ENCODE results near the gene ENKUR.

ENKUR gene, protein sequence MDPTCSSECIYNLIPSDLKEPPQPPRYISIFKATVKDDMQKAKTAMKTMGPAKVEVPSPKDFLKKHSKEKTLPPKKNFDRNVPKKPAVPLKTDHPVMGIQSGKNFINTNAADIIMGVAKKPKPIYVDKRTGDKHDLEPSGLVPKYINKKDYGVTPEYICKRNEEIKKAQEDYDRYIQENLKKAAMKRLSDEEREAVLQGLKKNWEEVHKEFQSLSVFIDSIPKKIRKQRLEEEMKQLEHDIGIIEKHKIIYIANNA

DNA sequence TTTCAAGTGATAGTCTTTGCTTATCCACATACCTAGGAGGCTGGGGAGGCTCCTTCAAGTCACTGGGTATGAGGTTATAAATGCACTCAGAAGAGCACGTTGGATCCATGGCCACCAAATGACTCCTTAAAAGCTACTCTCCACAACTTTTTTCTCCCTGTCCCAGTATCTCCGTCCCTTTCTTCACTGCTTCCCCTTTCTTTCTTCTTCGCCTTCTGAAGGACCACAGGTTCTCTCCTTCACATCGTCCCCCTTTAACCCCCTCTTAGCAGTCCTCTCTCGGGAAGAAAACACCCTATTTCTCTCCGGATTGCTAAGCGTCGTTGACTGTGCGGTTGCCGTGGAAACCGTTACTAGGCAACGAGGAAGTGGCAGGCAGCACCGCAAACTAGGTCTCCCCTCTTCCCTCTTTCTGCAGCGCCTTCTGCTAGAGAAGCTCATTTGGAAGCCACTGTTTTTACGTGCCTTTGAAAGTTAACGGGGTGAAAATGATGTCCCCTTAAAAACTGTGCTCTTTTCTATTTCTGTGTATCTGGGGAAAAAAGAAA is at the start of gene ENKUR:
TSS of gene ENKUR (minus strand) at position 331 of the 548 bp plus-strand sequence. CDS start at position 109, 222 bp downstream.
- DNase-seq (ENCODE audit: low spot score): peak; percentile 94

DNA sequence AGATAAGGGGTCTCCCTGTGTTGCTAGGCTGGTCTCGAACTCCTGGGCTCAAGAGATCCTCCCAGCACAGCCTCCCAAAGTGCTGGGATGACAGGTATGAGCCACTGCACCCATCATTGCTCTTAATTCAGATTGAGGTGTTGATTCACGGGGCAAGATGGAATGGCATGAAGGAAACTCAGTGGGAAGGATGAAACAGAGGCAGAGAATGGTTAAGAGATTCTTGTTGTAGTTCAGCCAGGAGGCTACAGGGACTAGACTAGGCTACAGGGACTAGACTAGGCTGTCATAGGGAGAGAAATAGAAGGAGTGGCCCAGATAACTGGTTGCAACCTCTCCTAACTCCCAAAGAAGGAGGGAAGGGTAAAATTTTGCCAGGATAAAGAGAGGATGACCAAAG is 48.4 kb upstream of the ENKUR start:
- DNase-seq (ENCODE audit: low spot score): no peak

DNA sequence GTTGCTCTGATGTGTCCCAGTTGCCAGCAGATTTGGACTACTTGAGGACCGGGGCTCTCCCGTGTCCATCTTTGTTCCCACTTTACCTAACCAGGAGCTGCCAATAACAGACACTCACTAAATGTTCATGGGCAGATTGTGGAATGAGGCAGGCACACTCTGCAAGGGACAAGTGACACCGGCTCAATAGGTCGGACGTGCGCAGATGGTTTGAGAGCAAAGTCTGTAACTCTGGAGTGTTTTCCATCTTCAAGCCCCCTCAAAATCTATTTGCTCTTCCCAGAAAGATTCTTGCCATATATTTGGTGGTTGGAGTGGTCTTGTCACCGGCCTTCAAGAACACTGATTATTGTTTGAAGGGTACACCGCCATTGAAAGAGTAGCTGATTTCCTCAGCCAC is 47.7 kb upstream of the ENKUR start:
- DNase-seq (ENCODE audit: low spot score): no peak

DNA sequence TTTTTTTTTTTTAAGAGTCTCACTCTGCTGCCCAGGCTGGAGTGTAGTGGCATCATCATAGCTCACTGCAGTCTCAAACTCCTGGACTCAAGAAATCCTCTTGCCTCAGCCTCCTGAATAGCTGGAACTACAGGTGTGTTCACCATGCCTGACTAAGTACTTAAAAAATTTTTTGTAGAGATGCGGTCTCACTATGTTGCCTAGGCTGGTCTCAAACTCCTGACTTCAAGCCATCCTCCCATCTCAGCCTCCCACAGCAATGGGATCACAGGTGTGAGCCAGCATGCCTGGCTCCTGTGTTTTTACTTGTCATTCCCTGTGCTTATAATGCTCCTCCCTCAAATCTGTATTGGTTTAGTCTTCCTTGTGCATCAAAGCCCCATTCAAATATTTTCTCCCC is 47.2 kb upstream of the ENKUR start:
- DNase-seq (ENCODE audit: low spot score): no peak

DNA sequence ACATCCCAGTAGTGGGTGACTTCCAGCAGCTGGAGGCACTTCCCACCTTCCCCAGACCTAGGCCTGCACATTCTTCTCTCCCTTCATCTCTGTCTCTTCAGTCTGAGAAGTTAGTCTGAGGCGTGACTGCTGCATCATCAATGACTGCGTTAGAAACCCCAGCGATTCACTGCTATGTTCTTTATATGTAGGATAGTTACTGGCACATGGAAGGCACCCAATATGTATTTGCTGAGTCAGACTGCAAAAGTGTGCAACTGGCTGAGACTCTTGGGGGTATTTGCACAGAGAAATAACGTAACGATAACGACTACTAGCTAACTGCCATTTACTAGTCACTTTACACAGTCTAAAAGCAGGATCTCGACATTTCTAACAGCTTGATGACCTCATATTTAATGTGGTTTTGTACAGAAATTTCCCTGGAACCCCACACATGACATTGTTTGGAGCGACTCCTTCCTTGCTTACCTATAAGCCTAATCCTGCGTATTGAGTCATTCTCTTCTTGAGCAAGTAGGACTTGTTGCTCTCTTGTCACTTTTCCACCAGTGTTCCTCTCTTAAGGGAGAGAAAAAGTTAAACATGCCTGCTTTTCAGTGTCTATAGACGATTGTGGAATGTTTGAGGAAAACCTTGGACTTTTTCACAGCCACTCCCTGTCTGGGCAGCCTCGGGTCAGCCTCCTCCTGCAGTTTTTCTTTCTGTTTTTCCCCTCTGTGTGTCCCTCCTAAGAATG is 45.9 kb upstream of the ENKUR start:
- DNase-seq (ENCODE audit: low spot score): no peak

GRCh38 chr10:25061125-25061524 is 45.2 kb upstream of the ENKUR start:
- no peak for DNase-seq (ENCODE audit: low spot score)

- DNase-seq (ENCODE audit: low spot score): no peak
Observed at GRCh38 chr10:25059990-25060389, 44.0 kb upstream of the ENKUR start.

DNA sequence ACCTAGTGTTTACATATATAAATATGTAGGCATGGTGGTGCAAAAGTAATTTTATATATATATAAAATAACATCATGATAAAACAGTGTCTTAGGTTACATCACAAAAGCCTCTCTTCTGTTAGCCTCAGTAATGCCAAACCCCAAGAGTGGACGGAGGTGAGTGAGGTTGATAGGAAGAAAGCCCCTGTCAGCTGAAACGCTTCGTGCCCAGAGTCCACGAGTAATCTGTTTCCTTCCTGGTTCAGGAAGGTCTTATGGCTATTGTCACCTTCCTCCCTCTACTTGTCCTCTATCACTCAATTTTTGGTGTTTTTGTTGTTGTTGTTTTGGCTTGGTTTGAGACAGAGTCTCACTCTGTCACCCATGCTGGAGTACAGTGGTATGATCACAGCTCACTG is 41.9 kb upstream of the ENKUR start:
- DNase-seq (ENCODE audit: low spot score): no peak

GRCh38 chr10:25056726-25057125 is 40.8 kb upstream of the ENKUR start:
- no peak for DNase-seq (ENCODE audit: low spot score)

DNA sequence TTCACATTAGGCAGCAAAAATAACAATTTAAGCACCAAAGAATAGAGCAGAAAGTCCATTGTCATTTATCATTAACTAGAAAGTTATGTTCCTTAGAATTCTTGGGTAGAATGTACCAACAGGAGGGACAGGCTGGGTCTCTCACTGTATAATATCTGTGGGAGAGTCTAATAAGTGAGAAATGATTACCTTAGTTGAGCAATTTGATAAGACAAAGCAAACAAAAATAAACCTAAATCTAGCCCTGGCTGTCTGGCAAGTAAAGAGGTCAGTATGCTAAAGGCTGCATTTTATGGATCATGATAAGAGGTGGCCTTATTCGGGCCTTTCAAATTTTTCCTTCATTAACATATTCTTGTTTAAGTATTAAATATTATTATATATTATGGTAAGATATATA is 36.1 kb upstream of the ENKUR start:
- DNase-seq (ENCODE audit: low spot score): no peak

DNA sequence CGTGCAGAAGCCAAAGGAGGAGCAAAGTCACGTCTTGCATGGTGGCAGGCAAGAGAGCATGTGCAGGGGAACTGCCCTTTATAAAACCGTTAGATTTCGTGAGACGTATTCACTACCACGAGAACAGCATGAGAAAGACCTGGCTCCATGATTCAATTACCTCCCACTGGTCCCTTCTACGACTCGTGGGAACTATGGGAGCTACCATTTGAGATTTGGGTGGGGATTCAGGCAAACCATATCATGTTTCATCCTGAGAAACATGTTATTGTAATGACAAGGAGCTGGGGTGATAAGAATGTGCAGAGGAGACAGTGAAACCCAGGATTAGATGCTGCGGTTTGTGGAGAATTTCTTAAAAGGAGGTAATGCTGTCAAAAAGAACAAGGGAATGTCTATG is 34.4 kb upstream of the ENKUR start:
- DNase-seq (ENCODE audit: low spot score): no peak

- no peak for DNase-seq (ENCODE audit: low spot score)
Observed at GRCh38 chr10:25049966-25050365, 34.0 kb upstream of the ENKUR start.

GRCh38 chr10:25048450-25048849 is 32.5 kb upstream of the ENKUR start:
- DNase-seq (ENCODE audit: low spot score): peak; percentile 43

- DNase-seq (ENCODE audit: low spot score): no peak
Observed at GRCh38 chr10:25047591-25048301, 31.8 kb upstream of the ENKUR start.

DNA sequence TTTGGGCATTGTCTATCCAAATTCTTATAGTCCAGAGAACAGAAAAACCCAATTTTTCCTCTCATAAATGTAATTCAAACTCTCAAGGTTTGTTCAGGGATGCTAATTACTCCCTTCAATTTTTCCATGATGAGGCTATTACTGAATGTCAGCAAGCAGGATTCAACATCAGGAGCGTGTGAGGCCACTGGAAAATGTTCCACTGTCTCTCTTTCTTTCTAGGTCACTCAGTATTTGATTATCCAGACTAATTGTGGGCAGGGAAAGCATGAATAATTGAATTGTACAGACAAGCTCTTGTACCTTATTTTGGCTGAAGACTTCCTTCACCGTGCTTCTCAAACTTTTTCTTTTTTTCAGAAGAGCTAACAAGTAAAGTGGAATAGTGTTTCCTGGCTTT is 31.1 kb upstream of the ENKUR start:
- DNase-seq (ENCODE audit: low spot score): no peak

- no peak for DNase-seq (ENCODE audit: low spot score)
Observed at GRCh38 chr10:25046641-25047040, 30.7 kb upstream of the ENKUR start.

DNA sequence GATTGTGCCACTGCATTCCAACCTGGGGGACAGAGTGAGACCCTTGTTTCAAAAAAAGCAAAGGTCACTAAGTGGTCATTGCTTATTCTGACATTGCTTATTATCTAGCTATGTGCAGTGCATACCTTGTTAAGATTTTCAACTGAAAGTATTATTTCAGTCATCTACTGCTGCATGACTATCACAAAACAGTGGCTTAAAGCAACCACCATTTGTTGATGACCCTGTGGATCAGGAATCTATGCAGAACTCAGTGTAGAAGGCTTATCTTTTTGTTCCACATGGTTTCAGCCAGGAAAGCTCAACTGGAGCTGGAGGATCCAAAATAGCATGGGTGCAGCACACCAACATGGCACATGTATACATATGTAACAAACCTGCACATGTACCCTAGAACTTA is 23.6 kb upstream of the ENKUR start:
- no peak for DNase-seq (ENCODE audit: low spot score)

- no peak for DNase-seq (ENCODE audit: low spot score)
Observed at GRCh38 chr10:25038325-25038724, 22.4 kb upstream of the ENKUR start.

GRCh38 chr10:25036381-25036780 is 20.4 kb upstream of the ENKUR start:
- DNase-seq (ENCODE audit: low spot score): no peak

DNA sequence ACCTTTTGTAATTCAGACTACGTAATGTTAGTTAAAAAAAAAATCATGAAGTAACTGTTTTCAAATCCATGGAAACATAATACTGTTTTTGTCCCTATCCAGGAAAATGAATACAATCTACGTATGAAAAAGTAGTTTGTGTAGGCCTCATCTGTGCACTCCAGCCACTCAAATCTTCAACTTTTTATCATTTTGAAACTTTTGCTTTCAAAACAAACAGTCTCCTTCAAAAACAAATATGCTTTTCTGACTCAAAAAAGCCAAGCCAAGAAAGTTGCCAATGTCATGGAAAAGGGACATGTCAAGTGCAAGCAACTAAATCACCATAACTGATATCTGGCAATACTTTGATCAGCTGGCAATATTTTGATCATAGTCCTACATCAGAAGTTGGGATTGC is 13.6 kb upstream of the ENKUR start:
- DNase-seq (ENCODE audit: low spot score): no peak

GRCh38 chr10:25028711-25029110 is 12.8 kb upstream of the ENKUR start:
- DNase-seq (ENCODE audit: low spot score): no peak

DNA sequence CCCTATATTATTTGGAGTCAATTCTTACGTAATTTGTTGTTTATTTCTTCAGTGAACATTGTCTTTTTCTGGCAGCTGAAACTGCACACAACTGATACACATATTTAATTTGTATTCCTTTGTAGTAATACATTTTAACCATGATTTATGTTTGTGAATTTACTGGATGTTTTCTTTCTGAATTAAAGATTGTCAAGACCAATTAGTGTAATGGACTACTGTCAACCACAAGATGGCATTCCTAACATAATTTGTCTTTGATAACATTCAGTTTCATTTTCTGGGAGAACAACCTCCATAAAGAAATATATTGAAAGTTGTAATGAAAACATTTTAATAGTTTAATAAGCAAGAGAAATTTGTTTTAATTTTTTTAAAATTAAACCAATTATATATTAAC is 10.5 kb upstream of the ENKUR start:
- DNase-seq (ENCODE audit: low spot score): peak; percentile 86

GRCh38 chr10:25024528-25024927 is 8.6 kb upstream of the ENKUR start:
- no peak for DNase-seq (ENCODE audit: low spot score)
